Lower leg skin (tissue), 3 donors: Measurements from ENCODE around the gene CDH23.

ENCODE experiments used
- CTCF ChIP-seq, 3 donors: fragments of 450-650 bp; IDR thresholded peaks; one replicate each; pipeline ENCODE4 v1.5.1; 2016; ENCODE audit warnings: antibody characterized with exemption in 3 of 3, mild to moderate bottlenecking in 3 of 3, moderate library complexity in 2 of 3
- POLR2A ChIP-seq, 2 donors: fragments of 450-650 bp; IDR thresholded peaks; one replicate each; pipeline ENCODE4 v1.6.1; 2016 to 2017; ENCODE audit warnings: antibody characterized with exemption in 2 of 2, mild to moderate bottlenecking in 1 of 2, moderate library complexity in 1 of 2

- no peak for TF ChIP-seq CTCF (IDR thresholded peaks at IDR 0.05)
- TF ChIP-seq POLR2A (IDR thresholded peaks at IDR 0.05), result no peak
These were observed 107.4 kb downstream of the CDH23 start for GRCh38 chr10:71504168-71504567.
